HG02884 (cell line): Measurements from ENCODE around the gene FRMD4A.
"Not testable (repeated sequence)": the region's sequence is repeated elsewhere in the genome, so short reads cannot be mapped to it uniquely, and the experiment has no call there.

Experiments
- ATAC-seq: cut with Tn5 transposase; IDR thresholded peaks from one replicate; pipeline ENCODE4 v1.9.1; 2021; ENCODE audit warnings: mild to moderate bottlenecking, moderate library complexity; ENCODE audit not compliant: unreplicated experiment

The FRMD4A gene

GRCh38 chr10:14116837-14117236, 213.9 kb downstream of the FRMD4A start:
- no peak for ATAC-seq

DNA sequence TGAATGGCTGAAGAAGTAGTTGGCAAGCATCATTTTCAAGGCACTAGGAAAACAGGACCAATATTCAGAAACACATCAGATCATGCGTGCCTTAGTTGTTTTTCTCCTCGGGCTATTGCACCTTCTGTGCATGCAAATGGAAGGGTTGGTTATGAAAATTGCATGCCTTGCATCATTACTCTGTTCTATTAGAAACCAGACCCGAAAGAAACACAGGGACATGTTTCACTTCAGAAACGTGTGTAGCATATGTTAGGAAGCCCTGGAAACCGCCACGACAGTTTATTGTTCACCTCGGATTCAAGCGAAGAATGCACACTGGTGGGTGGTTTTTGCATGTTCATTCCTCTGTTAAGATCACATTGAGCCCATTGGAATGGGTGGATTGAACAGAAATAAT, 214.7 kb downstream of the FRMD4A start:
- no peak for ATAC-seq

- ATAC-seq = no peak
Measured at GRCh38 chr10:14114791-14115190, 215.9 kb downstream of the FRMD4A start.

DNA sequence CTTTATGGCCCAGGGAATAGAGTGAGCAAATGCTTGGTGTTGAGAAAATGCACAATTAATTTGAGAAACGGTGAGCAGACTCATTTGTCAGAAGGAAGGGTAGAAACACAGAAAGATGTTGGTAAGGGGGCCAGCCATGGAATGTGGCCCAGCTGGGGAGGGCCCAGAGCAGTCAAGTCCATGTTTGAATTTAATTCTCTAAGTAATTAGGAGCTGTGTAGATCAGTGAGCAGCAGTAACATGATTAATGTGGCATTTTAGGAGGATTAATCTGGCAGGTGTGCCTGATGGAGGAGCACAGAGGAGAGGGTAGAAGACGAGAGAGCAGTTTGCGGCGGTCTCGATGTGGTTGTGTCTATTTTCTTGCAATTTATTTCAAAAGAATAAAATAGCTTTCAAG, 218.7 kb downstream of the FRMD4A start:
- ATAC-seq = no peak

GRCh38 chr10:14111208-14111607, 219.5 kb downstream of the FRMD4A start:
- no peak for ATAC-seq

- ATAC-seq = no peak
Measured at GRCh38 chr10:14106828-14107227, 223.9 kb downstream of the FRMD4A start.

- no peak for ATAC-seq
Measured at GRCh38 chr10:14102056-14102455, 228.7 kb downstream of the FRMD4A start.

DNA sequence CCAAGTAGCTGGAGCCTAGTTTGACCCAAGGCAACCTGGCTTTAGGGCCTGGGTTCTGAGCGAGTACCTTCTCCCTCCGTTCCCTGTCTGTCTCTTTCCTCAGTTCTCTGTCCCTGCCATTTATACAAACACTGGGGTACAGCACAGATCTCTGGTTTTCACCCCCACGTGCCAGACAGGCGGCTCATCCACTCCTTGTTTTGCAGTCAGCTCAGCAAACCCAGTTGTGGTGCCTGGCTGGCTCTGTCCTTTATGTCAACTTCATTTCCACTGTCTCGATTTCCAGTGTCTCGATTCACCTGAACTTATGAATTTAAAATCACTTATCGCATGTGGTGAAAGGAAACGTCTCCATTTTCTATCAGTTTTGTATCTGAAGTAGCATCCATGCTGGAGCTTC, 230.8 kb downstream of the FRMD4A start:
- ATAC-seq = no peak

DNA sequence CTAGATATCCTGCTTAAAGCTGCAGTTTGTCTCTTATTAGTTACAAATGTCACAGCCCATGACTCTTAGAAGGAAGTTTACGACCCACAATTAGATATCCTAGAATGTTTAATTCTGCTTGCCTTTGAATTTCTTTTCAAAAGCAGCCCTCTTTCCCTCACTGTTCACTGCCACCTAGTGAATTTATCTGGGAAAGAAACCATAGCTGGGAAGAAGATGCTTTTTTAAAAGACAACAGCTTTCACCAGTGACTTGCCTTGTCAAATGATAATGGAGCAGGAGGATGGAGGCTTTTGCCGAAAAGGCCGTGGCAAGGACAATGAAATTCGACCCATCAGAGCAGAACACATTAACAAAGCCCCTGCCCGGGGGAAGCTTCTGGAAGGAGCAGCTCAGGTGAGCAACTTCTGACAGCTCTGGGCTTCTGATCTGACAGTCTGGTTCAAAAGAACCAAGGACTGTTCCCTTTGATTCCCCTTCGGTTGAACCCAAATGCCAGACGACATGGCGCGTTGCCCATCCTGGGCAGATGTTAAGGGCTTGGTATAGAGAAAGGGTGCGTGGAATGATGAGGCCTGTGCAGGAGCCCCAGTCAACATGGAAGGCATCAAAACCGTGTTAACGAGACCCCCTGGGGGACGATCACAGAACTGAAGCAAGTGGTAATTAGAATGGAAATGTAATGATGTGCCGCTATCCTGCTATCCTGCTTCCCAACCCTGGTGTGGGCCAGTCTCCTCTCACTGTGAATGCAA, 236.8 kb downstream of the FRMD4A start:
- ATAC-seq = no peak

DNA sequence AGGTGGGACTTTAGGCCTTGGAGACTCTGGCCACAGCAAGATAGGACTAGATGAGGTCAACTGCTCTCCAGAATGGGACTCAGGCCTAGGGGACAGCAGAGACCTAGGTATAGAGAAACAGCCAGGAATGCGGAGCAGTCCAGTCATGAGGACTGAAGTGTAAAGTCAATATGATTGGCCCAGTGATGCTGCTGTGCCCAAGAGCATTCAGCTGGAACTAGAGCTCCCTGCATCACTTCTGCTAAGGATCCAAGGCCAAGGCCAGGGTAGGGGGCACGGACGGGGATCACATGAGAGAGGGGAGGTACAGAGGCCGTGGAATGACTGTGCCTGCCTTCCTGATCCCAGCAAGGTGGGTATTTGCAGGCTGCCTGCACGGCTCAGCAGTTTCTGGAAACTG, 237.9 kb downstream of the FRMD4A start:
- ATAC-seq = no peak

GRCh38 chr10:14089556-14090292, 241.0 kb downstream of the FRMD4A start:
- no peak for ATAC-seq

DNA sequence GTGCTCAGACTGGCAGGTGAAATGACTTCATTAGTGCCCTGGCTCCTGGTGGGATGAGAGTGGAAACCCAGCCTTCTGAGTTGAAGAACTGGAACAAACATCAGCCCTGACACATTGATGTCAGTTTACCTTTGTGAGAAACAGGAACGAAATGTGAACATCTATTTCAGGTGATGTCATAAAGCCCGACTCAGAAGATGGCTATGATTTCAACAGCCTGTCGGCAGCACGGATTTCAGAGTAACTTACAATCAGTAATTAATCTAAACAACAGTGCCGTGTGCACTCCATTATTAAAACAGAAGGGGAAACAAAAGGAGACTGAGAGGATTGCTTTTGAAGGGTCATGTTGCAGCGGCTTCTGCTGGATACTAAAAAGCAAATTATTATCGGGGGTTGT, 243.2 kb downstream of the FRMD4A start:
- no peak for ATAC-seq

DNA sequence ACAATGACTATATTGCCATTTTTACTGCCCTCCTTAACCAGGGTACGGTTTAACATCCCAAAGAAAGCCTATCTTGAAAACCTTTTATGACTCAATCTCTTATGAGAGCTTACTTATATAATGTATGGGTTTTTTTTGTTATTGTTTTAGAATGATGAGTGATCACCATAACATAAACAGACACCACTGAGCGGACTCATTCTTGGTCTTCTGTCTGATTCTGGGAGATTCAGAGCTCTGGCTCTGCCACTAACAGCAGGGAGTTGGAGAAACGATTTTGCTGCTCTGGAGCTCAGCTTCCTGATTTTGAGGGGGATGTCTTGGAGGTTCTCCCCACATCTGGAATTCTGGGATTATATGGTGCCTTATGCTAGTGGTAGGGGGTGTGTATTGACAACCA, 244.1 kb downstream of the FRMD4A start:
- no peak for ATAC-seq

DNA sequence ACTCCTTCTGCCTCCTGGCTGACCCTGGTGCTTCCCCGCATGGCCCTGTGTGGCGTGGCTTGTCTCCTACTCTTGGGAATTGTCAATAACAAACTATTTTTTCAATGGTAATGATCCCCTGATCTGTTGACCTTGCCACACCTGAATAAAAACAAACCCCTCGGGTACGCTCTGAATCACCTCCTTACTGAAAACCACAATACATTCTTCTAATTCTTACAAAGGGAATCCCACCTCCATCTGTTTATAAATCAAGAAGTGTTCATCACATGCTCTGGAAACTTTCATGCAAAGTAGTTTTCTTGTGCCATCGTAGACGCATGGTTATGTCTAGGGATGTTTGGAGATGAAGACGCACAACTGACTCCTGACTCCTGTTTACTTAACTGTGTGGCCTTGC, 245.8 kb downstream of the FRMD4A start:
- ATAC-seq = no peak

GRCh38 chr10:14080795-14081194, 249.9 kb downstream of the FRMD4A start:
- no peak for ATAC-seq

DNA sequence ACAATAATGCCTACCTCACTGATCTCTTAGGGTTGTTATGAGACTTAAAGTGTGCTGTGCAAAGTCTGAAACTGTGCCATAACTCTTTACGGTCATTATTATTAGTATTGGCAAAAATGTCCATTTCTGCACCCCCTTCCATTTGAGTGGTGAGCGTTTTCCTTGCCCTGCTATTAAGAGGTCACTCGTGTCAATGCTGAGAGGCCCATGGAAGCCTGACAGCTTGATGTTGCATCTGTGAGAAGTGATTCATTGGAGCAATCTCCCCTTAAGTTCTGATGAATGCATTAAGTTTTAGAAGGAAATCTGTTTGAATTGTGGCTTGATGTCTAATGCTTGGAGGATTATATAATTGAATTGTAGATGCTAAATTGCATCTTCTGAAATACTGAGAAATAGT, 253.3 kb downstream of the FRMD4A start:
- ATAC-seq = no peak

DNA sequence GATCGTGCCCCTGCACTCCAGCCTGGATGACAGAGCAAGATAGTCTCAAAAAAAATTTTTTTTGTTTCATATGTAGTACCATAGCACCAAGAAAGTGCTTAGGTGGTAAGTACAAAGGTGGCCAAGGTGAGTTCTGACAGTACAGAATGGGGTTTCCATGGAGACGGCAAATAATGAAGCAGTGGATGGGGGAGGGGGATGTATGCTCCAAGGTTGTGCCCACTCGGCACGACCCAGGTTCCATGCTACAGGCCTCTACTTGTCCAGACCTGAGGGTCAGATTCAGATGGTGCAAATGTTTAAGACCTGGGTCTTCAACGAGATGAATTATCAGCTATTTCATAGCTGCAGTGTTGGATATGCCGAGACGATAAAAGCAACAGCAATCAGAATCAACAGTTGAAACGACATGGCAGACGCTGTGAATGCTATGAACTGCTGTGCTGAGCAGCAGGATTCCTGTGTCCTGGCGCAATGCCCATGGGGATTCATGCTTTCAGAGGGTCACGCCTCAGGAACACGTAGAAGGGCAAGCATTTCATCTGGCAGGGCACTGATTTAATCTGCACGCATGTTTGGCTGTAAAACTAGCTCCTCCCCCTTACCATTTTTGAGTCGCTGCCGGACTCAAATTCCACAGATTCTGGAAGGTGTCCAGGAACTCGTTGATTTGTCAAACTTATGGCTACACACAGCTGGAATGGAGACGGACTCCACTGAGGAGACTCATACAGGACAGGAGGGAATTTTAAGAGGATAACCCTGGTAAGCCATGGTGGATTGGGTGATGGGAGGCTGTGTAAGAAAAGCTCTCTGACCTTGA, 256.5 kb downstream of the FRMD4A start:
- no peak for ATAC-seq

DNA sequence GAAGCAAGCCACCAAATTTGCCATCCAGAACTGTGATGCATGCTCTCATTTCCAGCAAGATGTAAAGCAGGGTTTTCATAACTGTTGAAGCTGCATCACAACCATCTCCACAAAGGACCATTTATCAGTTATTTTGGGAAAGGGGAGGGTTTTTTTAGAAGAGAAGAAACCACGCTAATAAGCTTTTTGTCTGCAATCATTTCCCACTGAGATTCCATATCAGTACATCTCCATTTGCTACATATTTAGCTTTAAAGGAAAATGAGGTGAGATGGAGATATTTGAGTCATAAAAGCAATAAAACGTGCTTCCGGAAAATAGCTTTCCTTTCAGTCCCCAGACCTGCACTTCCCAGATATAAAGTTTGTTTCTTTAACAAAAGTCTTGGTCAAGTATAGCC, 258.2 kb downstream of the FRMD4A start:
- ATAC-seq = no peak

DNA sequence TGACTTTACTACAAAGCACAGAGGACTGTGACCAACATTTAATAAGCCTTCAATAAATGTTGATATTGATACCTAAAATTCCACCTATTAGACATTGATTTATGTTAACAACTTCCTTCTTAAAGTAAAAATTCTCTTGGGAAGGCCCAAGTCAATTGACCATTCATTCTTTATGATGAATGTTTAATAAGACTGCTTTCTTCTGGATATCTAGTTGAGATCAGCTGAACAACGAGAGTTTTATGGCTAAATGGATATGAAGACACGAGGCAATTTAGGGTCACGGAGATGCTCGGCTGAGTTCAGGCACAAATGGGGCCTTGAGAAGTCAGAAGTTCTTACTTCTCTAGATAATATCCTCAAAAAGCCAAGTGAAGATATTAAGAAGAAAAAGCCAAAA, 258.8 kb downstream of the FRMD4A start:
- ATAC-seq = no peak

GRCh38 chr10:14068601-14069250, 262.0 kb downstream of the FRMD4A start:
- no peak for ATAC-seq

DNA sequence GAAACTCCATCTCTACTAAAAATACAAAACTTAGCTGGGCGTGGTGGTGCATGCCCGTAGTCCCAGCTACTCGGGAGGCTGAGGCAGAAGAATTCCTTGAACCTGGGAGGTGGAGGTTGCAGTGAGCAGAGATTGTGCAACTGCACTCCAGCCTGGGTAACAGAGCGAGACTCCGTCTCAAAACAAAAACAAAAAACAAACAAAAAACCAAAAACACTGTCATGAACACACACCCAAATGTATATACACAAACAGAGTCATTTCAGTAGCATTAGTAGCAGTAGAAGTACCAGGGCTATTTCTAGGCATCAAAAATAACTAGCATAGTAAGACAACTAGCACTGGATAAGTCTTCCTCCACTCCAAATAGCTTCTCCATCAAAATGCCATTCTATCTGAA, 263.1 kb downstream of the FRMD4A start:
- not testable (repeated sequence) for ATAC-seq
